Rectal smooth muscle tissue (tissue), 1 donor: ENCODE results near the gene PDCD1.
A peak's percentile ranks its signal among the peaks of the same experiment; 100 is the strongest.

Source experiments
- H3K27ac ChIP-seq: one replicate; pipeline ENCODE4 v1.7.0; 2013; ENCODE audit warnings: low read depth, low read length, inconsistent platforms
- H3K27me3 ChIP-seq: one replicate; pipeline ENCODE4 v1.7.0; 2013; ENCODE audit warnings: low read length; ENCODE audit not compliant: control insufficient read depth, insufficient read depth
- H3K36me3 ChIP-seq: one replicate; pipeline ENCODE4 v1.7.0; 2013; ENCODE audit warnings: low read length; ENCODE audit not compliant: control insufficient read depth, insufficient read depth
- H3K4me1 ChIP-seq: one replicate; pipeline ENCODE4 v1.7.0; 2013; ENCODE audit warnings: low read length; ENCODE audit not compliant: control insufficient read depth, insufficient read depth
- H3K4me3 ChIP-seq: one replicate; pipeline ENCODE4 v1.7.0; 2013; ENCODE audit warnings: low read length
- H3K9ac ChIP-seq: one replicate; pipeline ENCODE4 v1.7.0; 2013; ENCODE audit warnings: low read length

Gene PDCD1

DNA sequence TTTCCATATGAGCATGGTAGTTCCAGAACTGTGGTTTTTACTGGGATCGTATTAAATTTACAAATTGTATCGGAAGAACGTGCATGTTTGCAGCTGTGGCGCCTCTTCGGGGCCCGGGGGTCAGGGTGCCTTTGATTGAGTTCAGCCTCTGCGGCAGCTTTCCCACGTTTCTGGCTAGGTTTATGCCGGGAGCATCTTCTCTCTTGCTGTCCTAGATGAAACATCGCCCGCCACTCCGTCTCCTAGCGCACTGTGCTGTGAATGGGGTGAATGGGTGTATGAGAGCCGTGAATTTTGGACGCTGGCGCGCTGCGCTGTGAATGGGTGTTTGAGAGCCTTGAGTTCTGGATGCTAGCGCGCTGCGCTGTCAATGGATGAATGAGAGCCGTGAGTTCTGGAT, 12.3 kb downstream of the PDCD1 start:
- Histone ChIP-seq H3K9ac (no peak overlapping the region), H3K4me3 (no peak overlapping the region), H3K27me3 (no peaks in the 10 kb centered on the region), H3K27ac (no peak overlapping the region), H3K36me3 (no peaks in the 10 kb centered on the region), H3K4me1 (no peaks in the 10 kb centered on the region)

DNA sequence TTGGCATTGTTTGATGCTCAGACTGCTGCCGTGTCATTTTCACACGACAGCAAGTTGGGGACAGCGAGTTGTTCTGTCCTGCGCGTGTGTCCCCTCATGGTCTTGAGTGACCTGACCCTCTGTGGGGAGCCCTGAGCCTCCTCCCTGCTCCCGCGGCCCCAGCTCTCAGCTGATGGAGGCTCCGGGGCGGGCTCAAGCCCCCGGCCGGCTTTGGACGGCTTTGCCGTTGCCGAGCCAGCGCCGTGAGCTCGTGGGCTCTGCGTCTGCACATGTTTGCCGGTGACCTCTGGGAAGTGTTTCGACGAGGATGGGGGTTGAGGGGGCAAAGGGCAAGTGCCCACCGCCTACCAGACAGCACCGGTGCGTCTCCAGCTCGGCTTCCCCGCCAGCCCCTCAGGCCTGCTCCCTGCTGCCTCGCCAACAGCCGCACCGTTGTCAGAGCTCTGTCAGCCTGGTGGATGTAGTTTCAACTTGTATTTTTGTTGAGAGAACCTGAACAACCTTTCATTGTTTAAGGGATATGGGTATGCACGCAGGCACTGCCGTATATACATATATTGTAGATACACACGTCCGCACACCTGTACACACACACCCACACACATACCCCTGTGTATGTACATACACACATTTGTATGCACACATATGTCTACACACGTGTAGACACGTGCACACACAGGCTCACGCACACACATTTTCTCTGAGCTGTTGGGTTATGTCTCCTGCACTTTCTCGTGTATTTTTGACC, 13.7 kb downstream of the PDCD1 start:
- no peak overlapping the region for H3K4me3 ChIP-seq
- no peak overlapping the region for H3K27ac ChIP-seq
- H3K36me3 ChIP-seq, result no peaks in the 10 kb centered on the region
- no peaks in the 10 kb centered on the region for H3K27me3 ChIP-seq
- no peaks in the 10 kb centered on the region for H3K4me1 ChIP-seq
- H3K9ac ChIP-seq, result no peak overlapping the region

DNA sequence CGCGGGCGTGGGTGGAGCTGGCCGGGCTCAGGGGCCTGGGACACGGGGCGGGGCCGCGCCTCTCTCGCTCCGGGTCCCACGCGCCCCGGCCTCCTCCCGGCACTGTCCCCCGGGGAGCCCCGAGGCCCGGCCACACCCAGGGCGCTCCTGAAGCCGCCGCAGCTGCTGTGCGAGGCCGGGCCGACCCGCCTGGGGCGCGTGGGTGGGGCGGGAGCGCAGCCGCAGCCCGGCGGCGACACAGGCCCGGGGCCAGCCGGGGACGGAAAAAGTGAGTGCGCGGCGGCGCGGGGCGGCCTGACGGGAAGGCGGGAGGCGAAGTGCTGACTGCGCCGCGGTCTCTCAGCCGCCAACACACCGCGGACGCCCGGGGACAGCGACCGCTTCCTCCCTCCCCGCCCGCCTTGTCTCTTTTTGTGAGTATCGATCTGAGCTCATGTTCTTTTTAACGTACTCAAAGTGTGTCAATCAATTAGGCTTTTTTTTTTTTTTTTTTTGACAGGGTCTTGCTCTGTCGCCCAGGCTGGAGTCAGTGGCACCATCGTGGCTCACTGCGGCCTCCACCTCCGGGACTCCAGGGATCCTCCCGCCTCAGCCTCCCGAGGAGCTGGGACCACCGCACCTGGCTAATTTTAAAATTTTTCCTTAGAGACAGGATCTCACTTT, 14.5 kb downstream of the PDCD1 start:
- Histone ChIP-seq H3K27ac (no peak overlapping the region), H3K9ac (no peak overlapping the region), H3K4me3 (peak overlapping the region; percentile 39), H3K36me3 (no peaks in the 10 kb centered on the region), H3K4me1 (no peaks in the 10 kb centered on the region), H3K27me3 (no peaks in the 10 kb centered on the region)

DNA sequence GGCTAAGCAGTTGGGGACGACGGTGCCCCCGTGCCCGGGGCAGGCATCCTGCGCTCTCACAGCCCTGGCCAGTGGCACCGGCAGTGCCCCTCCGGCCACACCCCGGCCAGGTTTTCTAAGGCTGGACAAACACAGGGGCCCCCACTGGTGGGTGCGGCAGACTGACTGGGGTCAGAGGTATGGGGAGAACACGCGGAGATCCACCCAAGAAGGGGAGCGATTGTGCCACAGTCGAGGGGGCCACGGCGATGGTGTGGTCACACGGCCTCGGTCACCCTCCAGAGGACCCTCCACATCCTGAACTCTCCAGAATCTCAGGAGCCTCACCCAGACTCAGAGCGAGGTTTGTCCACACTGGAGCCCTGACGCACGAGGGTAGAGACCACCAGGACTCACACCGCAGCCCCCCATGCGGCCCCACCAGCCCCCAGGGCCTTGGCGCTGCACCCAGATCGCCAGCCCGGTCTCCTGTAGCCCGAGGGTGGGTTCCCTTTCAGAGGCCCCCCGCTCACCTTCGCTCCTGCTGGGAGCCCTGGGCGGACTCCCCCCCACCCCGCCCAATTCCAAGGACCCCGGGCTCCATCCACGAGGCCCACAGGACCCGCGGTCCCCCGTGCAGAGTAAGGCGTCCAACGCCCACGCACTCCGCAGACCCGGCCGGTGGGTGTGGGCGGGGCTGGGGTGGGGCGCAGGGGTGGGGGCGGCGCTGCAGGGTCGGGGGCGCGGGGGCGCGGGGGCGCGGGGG, 15.2 kb downstream of the PDCD1 start:
- H3K4me3 ChIP-seq, result no peak overlapping the region
- no peak overlapping the region for H3K27ac ChIP-seq
- H3K9ac ChIP-seq, result no peak overlapping the region

DNA sequence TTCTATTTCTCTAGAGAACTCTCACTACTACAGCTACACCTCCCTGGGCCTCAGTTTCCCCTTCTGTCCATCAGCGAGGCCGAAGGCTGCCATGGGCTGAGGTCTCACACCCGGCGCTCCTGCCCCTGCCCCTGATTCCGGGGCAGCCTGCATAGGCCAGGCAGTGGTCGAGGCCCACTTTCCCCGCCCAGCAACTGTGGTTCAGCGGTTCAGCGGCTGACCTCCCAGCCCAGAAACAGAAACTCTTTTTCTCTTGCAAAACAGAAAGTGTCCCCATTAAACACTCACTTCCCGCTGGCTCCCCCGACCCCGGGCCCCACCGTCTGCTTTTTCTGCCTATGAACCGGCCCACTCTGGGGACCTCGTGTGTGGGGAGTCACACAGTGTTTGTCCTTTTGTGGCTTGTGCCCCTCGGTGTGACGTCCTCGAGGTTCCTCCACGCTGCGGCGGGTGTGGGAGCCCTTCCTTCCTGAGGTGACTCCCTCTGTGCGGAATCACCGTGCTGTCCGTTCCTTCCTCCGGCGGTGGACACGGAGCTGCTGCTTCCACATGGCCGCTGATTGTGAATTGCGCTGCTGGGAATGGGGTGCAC, 16.0 kb downstream of the PDCD1 start:
- Histone ChIP-seq H3K9ac (no peak overlapping the region), H3K27ac (no peak overlapping the region), H3K4me1 (no peaks in the 10 kb centered on the region), H3K36me3 (no peaks in the 10 kb centered on the region), H3K27me3 (no peaks in the 10 kb centered on the region), H3K4me3 (peak overlapping the region; percentile 1)

More for the DNA sequence above, 15.2 kb downstream of the PDCD1 start:
- H3K36me3 ChIP-seq, result no peaks in the 10 kb centered on the region
- H3K27me3 ChIP-seq, result no peaks in the 10 kb centered on the region
- no peaks in the 10 kb centered on the region for H3K4me1 ChIP-seq

DNA sequence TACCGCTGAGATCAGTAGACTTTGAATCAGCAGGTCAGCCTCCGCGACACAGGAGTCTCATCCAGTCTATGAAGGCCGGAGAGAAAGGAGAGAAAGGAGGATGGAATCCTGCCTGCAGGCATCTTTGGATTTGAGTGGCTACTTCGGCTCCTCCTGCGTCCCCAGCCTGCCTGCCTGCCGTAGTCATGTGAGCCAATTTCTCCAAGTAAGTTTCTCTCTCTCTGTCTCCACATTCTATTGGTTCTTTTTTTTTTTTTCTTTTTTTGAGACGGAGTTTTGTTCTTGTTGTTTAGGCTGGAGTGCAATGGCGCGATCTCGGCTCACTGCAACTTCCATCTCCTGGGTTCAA, 16.7 kb downstream of the PDCD1 start:
- no peak overlapping the region for H3K4me3 ChIP-seq
- H3K36me3 ChIP-seq, result no peaks in the 10 kb centered on the region
- no peaks in the 10 kb centered on the region for H3K4me1 ChIP-seq
- no peak overlapping the region for H3K9ac ChIP-seq
- no peaks in the 10 kb centered on the region for H3K27me3 ChIP-seq
- H3K27ac ChIP-seq, result no peak overlapping the region

DNA sequence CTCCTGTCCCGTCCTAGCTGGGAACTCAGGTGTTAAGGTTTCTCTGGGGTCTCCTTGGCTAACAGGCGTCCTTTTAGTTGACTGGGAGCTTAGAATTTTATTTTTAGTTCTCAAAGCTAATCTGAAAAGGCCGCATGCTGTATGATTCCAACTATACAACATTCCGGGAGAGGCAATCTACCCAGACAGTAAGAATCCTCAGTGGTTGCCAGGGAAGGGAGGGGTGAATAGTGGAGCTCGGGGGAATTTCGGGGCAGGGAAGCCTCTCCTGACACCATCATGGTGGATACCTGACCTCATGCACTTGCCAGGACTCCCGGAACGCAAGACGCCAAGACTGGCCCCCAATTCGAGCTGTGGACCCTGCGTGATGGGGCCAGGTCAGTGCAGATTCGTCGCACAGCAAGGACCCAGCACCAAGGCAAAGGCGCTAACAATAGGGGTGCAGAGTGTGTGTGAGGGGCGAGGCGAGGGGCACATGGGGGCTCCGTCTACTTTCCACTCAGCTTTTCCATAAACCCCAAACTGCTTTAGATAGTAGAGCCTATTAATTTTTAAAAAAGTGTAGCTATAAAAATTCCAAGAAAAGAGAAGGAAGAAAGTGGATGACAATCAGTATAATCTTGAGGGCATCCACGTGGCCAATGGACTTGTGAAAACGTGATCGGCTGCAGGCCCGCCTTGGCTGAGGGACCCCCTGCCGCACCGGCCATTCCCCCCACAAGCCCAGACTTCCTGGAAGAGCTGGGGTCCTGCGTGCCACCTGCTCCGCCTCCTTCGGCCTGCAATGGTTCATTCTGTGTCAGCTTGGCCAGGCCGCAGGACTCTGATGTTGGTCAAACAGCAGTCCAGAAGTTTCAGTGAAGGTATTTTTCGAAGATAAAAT, 17.3 kb downstream of the PDCD1 start:
- Histone ChIP-seq H3K36me3 (no peaks in the 10 kb centered on the region), H3K4me3 (no peak overlapping the region)

DNA sequence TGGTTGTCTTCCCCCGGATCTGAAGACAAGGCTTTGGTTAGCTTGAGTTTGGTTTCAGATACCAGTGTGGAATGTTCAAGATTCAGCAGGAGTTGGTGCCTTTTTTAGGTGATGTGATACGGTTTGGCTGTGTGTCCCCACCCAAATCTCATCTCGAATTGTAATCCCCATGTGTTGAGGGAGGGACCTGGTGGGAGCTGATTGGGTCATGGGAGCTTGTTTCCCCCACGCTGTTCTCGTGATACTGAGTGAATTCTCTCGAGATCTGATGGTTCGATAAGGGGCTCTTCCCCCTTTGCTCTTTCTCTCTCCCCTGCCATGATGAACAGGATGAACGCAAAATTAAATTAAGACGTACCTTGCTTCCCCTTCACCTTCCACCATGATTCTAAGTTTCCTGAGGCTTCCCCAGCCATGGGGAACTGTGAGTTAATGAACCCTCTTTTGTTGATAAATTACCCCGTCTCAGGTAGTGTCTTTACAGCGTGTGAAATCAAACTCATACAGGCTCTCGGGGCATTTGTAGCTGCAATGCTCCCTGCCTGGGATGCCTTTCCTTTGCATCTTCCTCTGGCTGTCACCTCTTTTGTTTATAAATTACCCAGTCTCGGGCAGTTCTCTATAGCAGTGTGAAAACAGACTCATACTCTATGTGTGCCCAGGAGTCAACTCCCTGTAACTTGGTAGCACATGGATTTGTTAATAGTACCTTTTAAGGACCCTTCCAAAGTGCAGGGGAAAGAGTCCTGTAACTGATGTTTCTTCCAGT, 21.3 kb downstream of the PDCD1 start:
- Histone ChIP-seq H3K9ac (no peak overlapping the region), H3K36me3 (no peaks in the 10 kb centered on the region), H3K27me3 (no peaks in the 10 kb centered on the region), H3K27ac (no peak overlapping the region), H3K4me3 (no peak overlapping the region), H3K4me1 (no peaks in the 10 kb centered on the region)

More for the DNA sequence above, 17.3 kb downstream of the PDCD1 start:
- Histone ChIP-seq H3K4me1 (no peaks in the 10 kb centered on the region), H3K9ac (no peak overlapping the region), H3K27me3 (no peaks in the 10 kb centered on the region), H3K27ac (no peak overlapping the region)

DNA sequence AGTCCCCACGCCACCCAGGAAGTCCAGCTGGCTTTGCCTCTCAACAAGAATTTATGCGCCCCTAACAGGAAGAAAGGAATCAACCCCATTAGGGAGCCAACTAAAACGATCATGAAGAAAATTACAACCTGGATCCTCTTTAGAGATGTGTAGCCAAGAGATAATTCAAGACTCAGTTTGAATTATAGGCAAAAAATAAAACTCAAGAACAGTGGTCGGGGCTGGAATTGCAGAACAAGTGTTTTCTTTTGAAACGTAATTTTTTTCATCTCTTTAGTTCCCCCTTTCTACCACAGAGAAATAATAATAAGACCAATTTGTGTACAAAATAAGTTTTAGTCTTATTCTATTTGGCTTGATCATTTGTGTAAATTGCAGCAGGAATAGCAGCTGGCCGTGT, 22.4 kb downstream of the PDCD1 start:
- H3K27ac ChIP-seq, result no peak overlapping the region
- H3K36me3 ChIP-seq, result no peaks in the 10 kb centered on the region
- H3K27me3 ChIP-seq, result no peaks in the 10 kb centered on the region
- no peaks in the 10 kb centered on the region for H3K4me1 ChIP-seq
- no peak overlapping the region for H3K9ac ChIP-seq
- H3K4me3 ChIP-seq, result no peak overlapping the region

DNA sequence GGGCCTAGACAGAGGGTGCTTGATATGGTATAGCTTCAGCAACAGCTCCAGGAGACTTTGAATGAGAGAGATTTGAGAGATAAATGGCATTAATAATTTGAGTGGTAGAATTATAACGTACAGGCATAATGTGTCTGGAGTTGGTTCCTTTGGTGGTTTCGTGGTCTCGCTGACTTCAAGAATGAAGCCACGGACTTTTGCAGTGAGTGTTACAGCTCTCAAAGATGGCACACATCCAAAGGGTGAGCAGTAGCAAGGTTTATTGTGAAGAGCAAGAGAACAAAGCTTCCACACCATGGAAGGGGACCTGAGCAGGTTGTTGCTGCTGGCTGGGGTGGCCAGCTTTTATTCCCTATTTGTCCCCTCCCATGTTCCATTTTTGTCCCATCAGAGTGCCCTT, 23.1 kb downstream of the PDCD1 start:
- H3K9ac ChIP-seq, result no peak overlapping the region

DNA sequence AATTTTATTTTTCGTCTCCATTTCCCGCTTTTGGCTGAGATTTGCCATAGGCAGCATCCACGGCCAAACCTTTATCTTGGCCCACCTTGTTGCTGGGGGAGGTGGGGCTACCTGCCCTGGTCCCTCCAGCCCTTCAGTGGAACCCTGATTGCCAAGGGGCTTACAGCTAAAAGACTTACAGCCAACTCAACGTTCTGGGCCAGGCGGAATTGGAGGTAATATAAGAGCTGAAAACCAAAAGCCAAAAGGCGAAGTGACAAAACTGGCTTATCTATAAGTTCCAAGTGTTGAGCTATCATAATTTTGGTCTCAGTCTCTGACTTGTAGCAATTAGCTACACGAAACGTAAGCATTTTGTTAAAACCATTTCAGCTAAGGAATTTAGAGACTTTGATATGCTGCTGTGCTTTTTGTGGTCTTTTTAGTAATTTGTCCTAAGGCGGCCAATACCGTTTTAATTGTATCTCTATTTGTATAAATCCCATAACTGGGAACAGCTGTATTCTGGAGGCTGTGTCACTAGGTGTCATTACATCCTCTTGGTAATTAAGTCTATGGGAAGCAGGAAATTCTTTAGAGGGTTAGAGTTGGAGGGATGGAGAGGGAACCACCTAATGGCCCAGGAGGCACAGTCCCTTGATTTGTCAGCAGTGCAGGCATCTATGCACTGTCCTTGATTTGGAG, 24.0 kb downstream of the PDCD1 start:
- Histone ChIP-seq H3K36me3 (no peaks in the 10 kb centered on the region), H3K4me3 (no peak overlapping the region), H3K27me3 (no peaks in the 10 kb centered on the region), H3K4me1 (no peaks in the 10 kb centered on the region), H3K9ac (no peak overlapping the region), H3K27ac (no peak overlapping the region)

More for the DNA sequence above, 23.1 kb downstream of the PDCD1 start:
- Histone ChIP-seq H3K4me1 (no peaks in the 10 kb centered on the region), H3K27ac (no peak overlapping the region), H3K4me3 (no peak overlapping the region), H3K36me3 (no peaks in the 10 kb centered on the region), H3K27me3 (no peaks in the 10 kb centered on the region)
